DMS153 (cell line): ENCODE measurements around the gene RCCD1.
"Not testable (repeated sequence)": the region's sequence is repeated elsewhere in the genome, so short reads cannot be mapped to it uniquely, and the experiment has no call there.

ENCODE experiments used
- DNase-seq: peaks from one replicate; lab custom pipeline; 2025; lab: John Stamatoyannopoulos, UW

Gene RCCD1

GRCh38 chr15:90954712-90955623 is at the start of gene RCCD1:
TSS of gene RCCD1 (plus strand) at chr15:90954884. CDS start at chr15:90956735, 1,851 bp downstream.
- peak; percentile 74 for DNase-seq

GRCh38 chr15:90905306-90906180 is 49.1 kb upstream of the RCCD1 start:
- no peak for DNase-seq

- no peak for DNase-seq
These were observed 48.4 kb upstream of the RCCD1 start for GRCh38 chr15:90906181-90906849.

GRCh38 chr15:90907051-90907660 is 47.5 kb upstream of the RCCD1 start:
- DNase-seq, result no peak

GRCh38 chr15:90907838-90908507 is 46.7 kb upstream of the RCCD1 start:
- no peak for DNase-seq

GRCh38 chr15:90909449-90909848 is 45.2 kb upstream of the RCCD1 start:
- not testable (repeated sequence) for DNase-seq

GRCh38 chr15:90909976-90910375 is 44.7 kb upstream of the RCCD1 start:
- DNase-seq, result no peak

- DNase-seq, result no peak
These were observed 44.0 kb upstream of the RCCD1 start for GRCh38 chr15:90910441-90911301.

GRCh38 chr15:90911302-90911623 is 43.4 kb upstream of the RCCD1 start:
- DNase-seq, result no peak

- no peak for DNase-seq
These were observed 42.5 kb upstream of the RCCD1 start for GRCh38 chr15:90911906-90912769.

GRCh38 chr15:90912770-90913075 is 42.0 kb upstream of the RCCD1 start:
- DNase-seq, result no peak

- DNase-seq, result no peak
These were observed 41.2 kb upstream of the RCCD1 start for GRCh38 chr15:90913398-90913944.

GRCh38 chr15:90914305-90915080 is 40.2 kb upstream of the RCCD1 start:
- no peak for DNase-seq

- no peak for DNase-seq
These were observed 39.4 kb upstream of the RCCD1 start for GRCh38 chr15:90915216-90915807.

GRCh38 chr15:90915808-90916440 is 38.8 kb upstream of the RCCD1 start:
- no peak for DNase-seq

GRCh38 chr15:90916461-90916860 is 38.2 kb upstream of the RCCD1 start:
- DNase-seq, result no peak

GRCh38 chr15:90917569-90917968 is 37.1 kb upstream of the RCCD1 start:
- no peak for DNase-seq
